PC-9 (cell line): ENCODE results near the gene FAM89B.

Source experiments
- CTCF ChIP-seq: fragments of 200-600 bp; sonication (generic); conservative IDR thresholded peaks from 2 replicates; pipeline ENCODE4 v1.6.1; 2017; ENCODE audit warnings: mixed run types, antibody characterized with exemption, mild to moderate bottlenecking, moderate library complexity
- EZH2 ChIP-seq: fragments of 200-600 bp; sonication (generic); IDR thresholded peaks from 2 replicates; pipeline ENCODE4 v1.8.0; 2017; ENCODE audit warnings: antibody characterized with exemption, low read depth

GRCh38 chr11:65562020-65562419 is 10.3 kb upstream of the FAM89B start:
- TF ChIP-seq CTCF (no peak), EZH2 (no peak)
